ENCODE results near the gene PLCB4.

DNA sequence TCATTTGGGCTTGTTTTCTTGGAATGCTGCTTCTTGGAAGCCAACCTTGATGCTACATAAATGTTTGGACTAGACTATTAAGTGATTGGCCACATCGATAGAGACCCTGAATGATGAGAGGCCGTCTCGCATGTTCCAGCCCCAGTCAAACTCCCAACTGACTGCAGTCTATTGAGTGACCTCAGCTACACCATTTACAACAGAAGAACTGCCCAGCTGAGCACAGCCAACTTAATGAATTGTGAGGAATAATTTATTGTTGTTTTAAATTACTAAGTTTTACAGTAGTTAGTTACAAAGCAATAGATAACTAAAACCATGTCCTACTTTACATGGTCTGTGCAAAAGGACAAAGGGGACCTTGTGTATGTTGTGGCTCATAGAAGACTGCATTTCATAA lies 63.0 kb downstream of the PLCB4 start:
- TF ChIP-seq CTCF (IDR thresholded peaks at IDR 0.05) (no peak), POLR2A (IDR thresholded peaks at IDR 0.05) (no peak)

All from testis (tissue), 2 donors.